SK-N-SH treated with all-trans-retinoic acid at 6 μM for 48 hours (cell line): ENCODE data around the gene PTPN13.

ENCODE experiments used
- PPARA ChIP-seq: fragments of 250-450 bp; sonication (Bioruptor Pico); IDR thresholded peaks from 2 replicates; pipeline ENCODE4 v1.5.0; 2020; ENCODE audit warnings: mild to moderate bottlenecking, borderline replicate concordance
- RARB ChIP-seq: fragments of 250-450 bp; sonication (Bioruptor Pico); IDR thresholded peaks from 2 replicates; pipeline ENCODE4 v1.8.0; 2021; ENCODE audit warnings: mild to moderate bottlenecking, moderate library complexity
- TCF4 ChIP-seq: fragments of 250-450 bp; sonication (Bioruptor Pico); IDR thresholded peaks from 2 replicates; pipeline ENCODE4 v1.8.0; 2021; ENCODE audit warnings: mild to moderate bottlenecking, moderate library complexity, borderline replicate concordance

- no peak for TF ChIP-seq PPARA (CRISPR knock-in tag)
- no peak for TF ChIP-seq TCF4 (CRISPR knock-in tag)
- no peak for TF ChIP-seq RARB
These were observed 262.8 kb downstream of the PTPN13 start for GRCh38 chr4:86856896-86857295.
